Type B pancreatic cell (in vitro differentiated cells): Measurements from ENCODE around the gene IL31RA. TPM values are rescaled to one million over a fixed set of nuclear protein-coding genes. Genes with fewer than 3 reads are reported as not detected.

Source experiments
- DNase-seq: peaks from one replicate; pipeline ENCODE4 v3.0.0; 2021; ENCODE audit warnings: mixed read lengths; ENCODE audit not compliant: unreplicated experiment; ENCODE audit errors: extremely low spot score
- H3K27ac Mint-ChIP-seq: 2 replicates; pipeline ENCODE4 v1.8.0; 2021; ENCODE audit warnings: mild to moderate bottlenecking, mixed read lengths
- H3K27me3 Mint-ChIP-seq: 2 replicates; pipeline ENCODE4 v1.8.0; 2021; ENCODE audit warnings: mixed read lengths
- H3K36me3 Mint-ChIP-seq: 2 replicates; pipeline ENCODE4 v1.8.0; 2021; ENCODE audit warnings: mixed read lengths
- H3K4me1 Mint-ChIP-seq: one replicate; pipeline ENCODE4 v1.8.0; 2021; ENCODE audit warnings: mixed read lengths; ENCODE audit not compliant: unreplicated experiment
- H3K4me3 Mint-ChIP-seq: 2 replicates; pipeline ENCODE4 v1.8.0; 2021; ENCODE audit warnings: mild to moderate bottlenecking, mixed read lengths
- H3K9me3 Mint-ChIP-seq: 2 replicates; pipeline ENCODE4 v1.8.0; 2021; ENCODE audit warnings: mixed read lengths
- total RNA-seq: library from RNA; stranded (reverse); gene quantifications from 2 replicates; pipeline ENCODE4 v1.2.1, GENCODE V29; 2021; ENCODE audit warnings: low replicate concordance
- TF ChIP-seq, protein P1 (sequence below): fragments of 200-600 bp; sonication (generic); conservative IDR thresholded peaks from 2 replicates; pipeline ENCODE4 v1.5.0; 2021; ENCODE audit warnings: antibody characterized with exemption, mild to moderate bottlenecking

IL31RA gene
- total RNA-seq, 1 donor from 2014 or later, result not detected

DNA sequence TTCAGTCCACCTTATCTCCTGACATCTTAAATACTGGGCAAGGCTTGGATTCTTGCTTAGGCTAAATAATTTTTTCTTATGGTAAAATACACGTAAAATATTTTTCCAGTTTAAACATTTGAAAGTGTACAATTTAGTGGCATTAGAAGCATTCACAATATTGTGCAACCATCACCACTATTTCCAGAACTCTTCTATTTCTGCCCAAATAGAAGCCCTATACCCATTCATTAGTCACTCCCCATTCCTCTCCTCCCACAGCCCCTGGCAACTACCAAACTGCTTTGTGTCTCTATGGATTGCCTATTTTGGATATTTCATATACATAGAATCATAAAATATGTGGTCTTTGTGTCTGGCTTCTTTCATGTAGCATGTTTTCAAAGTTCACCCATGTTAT, 57.6 kb downstream of the IL31RA start:
- Mint-ChIP-seq H3K36me3 (no peaks in the 10 kb centered on the region), H3K4me1 (no peaks in the 10 kb centered on the region), H3K27ac (no peak overlapping the region), H3K4me3 (no peak overlapping the region), H3K27me3 (no peaks in the 10 kb centered on the region), H3K9me3 (no peaks in the 10 kb centered on the region)
- TF ChIP-seq, protein P1, sequence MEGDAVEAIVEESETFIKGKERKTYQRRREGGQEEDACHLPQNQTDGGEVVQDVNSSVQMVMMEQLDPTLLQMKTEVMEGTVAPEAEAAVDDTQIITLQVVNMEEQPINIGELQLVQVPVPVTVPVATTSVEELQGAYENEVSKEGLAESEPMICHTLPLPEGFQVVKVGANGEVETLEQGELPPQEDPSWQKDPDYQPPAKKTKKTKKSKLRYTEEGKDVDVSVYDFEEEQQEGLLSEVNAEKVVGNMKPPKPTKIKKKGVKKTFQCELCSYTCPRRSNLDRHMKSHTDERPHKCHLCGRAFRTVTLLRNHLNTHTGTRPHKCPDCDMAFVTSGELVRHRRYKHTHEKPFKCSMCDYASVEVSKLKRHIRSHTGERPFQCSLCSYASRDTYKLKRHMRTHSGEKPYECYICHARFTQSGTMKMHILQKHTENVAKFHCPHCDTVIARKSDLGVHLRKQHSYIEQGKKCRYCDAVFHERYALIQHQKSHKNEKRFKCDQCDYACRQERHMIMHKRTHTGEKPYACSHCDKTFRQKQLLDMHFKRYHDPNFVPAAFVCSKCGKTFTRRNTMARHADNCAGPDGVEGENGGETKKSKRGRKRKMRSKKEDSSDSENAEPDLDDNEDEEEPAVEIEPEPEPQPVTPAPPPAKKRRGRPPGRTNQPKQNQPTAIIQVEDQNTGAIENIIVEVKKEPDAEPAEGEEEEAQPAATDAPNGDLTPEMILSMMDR, result no peak
- no peak for DNase-seq

GRCh38 chr5:55911784-55912653, 60.9 kb downstream of the IL31RA start:
- Mint-ChIP-seq H3K9me3 (no peaks in the 10 kb centered on the region), H3K36me3 (no peaks in the 10 kb centered on the region), H3K27ac (no peak overlapping the region), H3K27me3 (no peaks in the 10 kb centered on the region), H3K4me3 (no peak overlapping the region), H3K4me1 (no peaks in the 10 kb centered on the region)
- TF ChIP-seq, protein P1, result no peak
- DNase-seq, result no peak

DNA sequence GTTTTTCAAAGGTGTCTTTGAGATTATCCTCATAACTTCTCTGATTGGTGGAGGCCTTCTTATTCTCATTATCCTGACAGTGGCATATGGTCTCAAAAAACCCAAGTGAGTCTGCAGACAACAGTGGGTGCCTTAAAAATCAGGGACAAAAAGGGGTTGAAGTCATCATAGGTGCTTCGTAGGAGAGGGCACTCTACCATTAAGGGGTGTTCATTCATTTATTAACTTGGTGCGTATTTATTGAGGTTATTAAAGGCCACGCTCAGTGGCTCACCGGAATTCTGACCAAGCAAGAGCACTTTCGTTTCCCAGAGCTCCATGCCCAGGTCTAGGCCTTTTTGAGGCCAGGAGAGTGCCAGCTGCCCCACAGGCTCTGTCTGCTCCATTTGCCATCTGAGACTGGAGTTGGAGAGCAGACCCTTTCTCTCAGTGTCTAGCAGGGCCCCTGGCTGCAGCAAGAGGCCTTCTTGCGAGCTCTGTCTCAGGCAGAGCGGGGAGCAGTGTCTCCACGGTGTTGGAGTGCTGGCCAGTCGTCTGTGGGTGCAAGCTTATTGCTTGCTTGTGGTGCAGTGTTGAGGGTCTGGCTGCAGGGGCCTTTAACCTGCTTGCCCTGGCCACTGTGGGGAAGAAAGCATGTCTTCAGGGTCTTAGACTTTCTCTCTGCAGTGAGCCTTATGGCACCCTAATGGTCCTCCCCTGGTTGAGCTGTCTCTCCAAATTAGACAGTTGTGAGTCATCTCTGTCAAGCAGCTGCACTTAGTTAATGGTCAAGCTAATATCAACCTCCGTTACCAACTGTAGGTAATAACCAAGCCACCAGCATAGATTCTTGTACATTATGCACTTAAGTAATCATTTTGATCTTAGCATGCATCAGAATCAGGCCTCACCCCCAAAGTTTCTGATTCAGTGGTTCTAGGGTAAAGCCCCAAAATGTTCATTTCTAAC, 62.6 kb downstream of the IL31RA start:
- TF ChIP-seq, protein P1, result no peak
- no peak overlapping the region for H3K4me3 Mint-ChIP-seq
- H3K9me3 Mint-ChIP-seq, result no peaks in the 10 kb centered on the region
- DNase-seq, result no peak
- no peaks in the 10 kb centered on the region for H3K4me1 Mint-ChIP-seq
- H3K36me3 Mint-ChIP-seq, result no peaks in the 10 kb centered on the region
- H3K27ac Mint-ChIP-seq, result no peak overlapping the region
- H3K27me3 Mint-ChIP-seq, result no peaks in the 10 kb centered on the region

- H3K27ac Mint-ChIP-seq, result no peak overlapping the region
- H3K9me3 Mint-ChIP-seq, result no peaks in the 10 kb centered on the region
- H3K4me1 Mint-ChIP-seq, result peaks cover 4% of the 10 kb centered on the region
- TF ChIP-seq, protein P1, result no peak
- no peaks in the 10 kb centered on the region for H3K27me3 Mint-ChIP-seq
- DNase-seq, result no peak
- H3K4me3 Mint-ChIP-seq, result no peak overlapping the region
- no peaks in the 10 kb centered on the region for H3K36me3 Mint-ChIP-seq
Observed at GRCh38 chr5:55914971-55915370, 63.8 kb downstream of the IL31RA start.

DNA sequence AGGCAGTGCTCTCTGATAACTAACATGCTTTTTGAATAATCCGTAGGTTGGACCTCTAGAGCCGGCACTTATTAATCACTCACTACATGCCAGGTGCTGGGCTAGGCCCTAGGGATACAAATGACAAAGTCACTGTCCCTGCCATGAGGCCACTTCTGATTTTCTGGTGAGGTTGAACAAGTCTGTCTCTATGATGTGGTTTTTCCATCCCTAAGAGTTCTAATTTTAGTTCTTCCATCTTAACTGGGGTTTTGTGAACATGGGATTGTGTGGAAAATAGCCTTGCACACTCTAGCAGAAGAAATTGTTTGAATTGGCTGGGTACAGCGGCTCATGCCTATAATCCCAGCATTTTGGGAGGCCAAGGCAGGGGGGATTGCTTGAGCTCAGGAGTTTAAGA, 64.6 kb downstream of the IL31RA start:
- TF ChIP-seq, protein P1, result no peak
- H3K4me1 Mint-ChIP-seq, result peaks cover 4% of the 10 kb centered on the region
- no peak for DNase-seq
- no peaks in the 10 kb centered on the region for H3K27me3 Mint-ChIP-seq
- no peaks in the 10 kb centered on the region for H3K36me3 Mint-ChIP-seq
- H3K4me3 Mint-ChIP-seq, result no peak overlapping the region
- H3K27ac Mint-ChIP-seq, result no peak overlapping the region
- H3K9me3 Mint-ChIP-seq, result no peaks in the 10 kb centered on the region
